MG63 (cell line): ENCODE measurements around the gene GRM3. TPM values are rescaled to one million over a fixed set of nuclear protein-coding genes. Genes with fewer than 3 reads are reported as not detected.

Experiments used
- DNase-seq: peaks from one replicate; pipeline ENCODE4 v3.0.0-alpha.2; 2020
- H3K27me3 ChIP-seq: fragments of 250-450 bp; sonication (Bioruptor Pico); 2 replicates; pipeline ENCODE4 v1.5.1; 2020; ENCODE audit warnings: mild to moderate bottlenecking, moderate library complexity
- H3K36me3 ChIP-seq: fragments of 250-450 bp; sonication (Bioruptor Pico); 2 replicates; pipeline ENCODE4 v1.5.1; 2020; ENCODE audit warnings: mild to moderate bottlenecking, moderate library complexity
- H3K4me3 ChIP-seq: fragments of 250-450 bp; sonication (Bioruptor Pico); 2 replicates; pipeline ENCODE4 v1.5.1; 2020; ENCODE audit warnings: mild to moderate bottlenecking, moderate library complexity
- H3K9me3 ChIP-seq: fragments of 250-450 bp; sonication (Bioruptor Pico); 2 replicates; pipeline ENCODE4 v1.5.1; 2020; ENCODE audit warnings: mild to moderate bottlenecking, moderate library complexity
- total RNA-seq: library from RNA; depleted of rRNA; stranded (reverse); fragments of >200 nt; shearing (Covaris generic); gene quantifications from 2 replicates; pipeline ENCODE4 v1.2.3, GENCODE V29; 2014; ENCODE audit warnings: low replicate concordance

Gene GRM3
- total RNA-seq, 1 experiment from 2014 or later: not detected

DNA sequence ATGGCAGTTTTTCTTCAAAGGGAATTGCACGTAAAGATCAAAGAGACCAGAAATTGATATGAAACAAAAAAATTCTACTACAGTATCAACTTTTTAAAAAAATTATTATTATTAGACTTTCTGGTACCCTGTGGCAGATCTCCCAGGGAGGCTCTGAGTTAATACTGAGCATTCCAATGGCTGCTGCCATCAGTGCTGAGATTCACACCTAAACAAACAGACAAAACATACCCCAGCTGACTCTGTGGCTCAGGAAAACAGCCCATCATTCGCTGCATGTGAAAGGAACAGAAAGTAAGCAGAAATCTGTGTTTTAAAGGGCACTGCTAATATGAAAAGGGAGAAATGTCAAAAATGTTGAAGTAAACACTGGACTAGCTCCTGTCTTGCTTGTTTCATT is 118.4 kb downstream of the GRM3 start:
- no peaks in the 10 kb centered on the region for H3K27me3 ChIP-seq
- H3K9me3 ChIP-seq: no peaks in the 10 kb centered on the region
- H3K4me3 ChIP-seq: no peak overlapping the region
- no peak for DNase-seq
- H3K36me3 ChIP-seq: no peaks in the 10 kb centered on the region

DNA sequence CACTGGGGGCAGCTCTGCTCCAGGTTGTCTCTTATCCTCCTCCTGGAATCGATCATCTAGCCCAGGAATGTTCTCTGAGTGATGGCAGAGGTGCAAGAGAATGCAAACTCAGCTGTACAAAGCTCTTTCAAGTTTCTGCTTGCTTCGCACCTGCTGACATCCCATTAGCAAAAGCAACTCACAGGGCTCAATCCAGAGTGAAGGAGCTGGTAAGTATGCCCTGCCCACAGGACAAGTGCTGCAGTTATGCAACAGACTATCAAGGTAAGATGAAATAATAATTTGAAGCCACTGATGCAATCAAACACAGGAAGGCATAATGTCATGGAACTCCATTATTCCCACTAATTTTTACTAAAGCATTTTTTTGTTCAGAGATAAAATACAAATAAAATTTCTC is 122.2 kb downstream of the GRM3 start:
- DNase-seq: no peak
- H3K36me3 ChIP-seq: no peaks in the 10 kb centered on the region
- no peak overlapping the region for H3K4me3 ChIP-seq
- no peaks in the 10 kb centered on the region for H3K9me3 ChIP-seq
- no peaks in the 10 kb centered on the region for H3K27me3 ChIP-seq

DNA sequence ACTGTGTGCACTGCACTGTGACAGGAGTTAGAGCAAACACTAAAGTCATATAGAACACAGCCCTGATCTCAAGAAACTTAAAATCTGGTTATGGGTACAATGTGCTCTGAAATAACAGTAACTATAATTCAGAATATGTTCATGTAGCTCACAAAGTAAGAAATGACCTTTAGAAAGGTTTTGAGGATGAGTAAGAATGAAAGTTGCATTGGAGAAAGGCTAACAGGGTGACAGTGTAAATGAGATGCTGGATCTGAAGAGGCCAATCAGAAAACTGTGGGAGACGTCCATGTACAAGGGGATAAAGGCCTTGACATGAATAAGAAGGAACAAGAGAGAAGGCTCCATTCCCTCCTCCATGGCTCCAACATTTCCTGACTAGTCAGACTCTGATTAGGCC is 124.7 kb downstream of the GRM3 start:
- Histone ChIP-seq H3K27me3 (no peaks in the 10 kb centered on the region), H3K36me3 (no peaks in the 10 kb centered on the region), H3K4me3 (no peak overlapping the region), H3K9me3 (no peaks in the 10 kb centered on the region)
- DNase-seq: no peak

DNA sequence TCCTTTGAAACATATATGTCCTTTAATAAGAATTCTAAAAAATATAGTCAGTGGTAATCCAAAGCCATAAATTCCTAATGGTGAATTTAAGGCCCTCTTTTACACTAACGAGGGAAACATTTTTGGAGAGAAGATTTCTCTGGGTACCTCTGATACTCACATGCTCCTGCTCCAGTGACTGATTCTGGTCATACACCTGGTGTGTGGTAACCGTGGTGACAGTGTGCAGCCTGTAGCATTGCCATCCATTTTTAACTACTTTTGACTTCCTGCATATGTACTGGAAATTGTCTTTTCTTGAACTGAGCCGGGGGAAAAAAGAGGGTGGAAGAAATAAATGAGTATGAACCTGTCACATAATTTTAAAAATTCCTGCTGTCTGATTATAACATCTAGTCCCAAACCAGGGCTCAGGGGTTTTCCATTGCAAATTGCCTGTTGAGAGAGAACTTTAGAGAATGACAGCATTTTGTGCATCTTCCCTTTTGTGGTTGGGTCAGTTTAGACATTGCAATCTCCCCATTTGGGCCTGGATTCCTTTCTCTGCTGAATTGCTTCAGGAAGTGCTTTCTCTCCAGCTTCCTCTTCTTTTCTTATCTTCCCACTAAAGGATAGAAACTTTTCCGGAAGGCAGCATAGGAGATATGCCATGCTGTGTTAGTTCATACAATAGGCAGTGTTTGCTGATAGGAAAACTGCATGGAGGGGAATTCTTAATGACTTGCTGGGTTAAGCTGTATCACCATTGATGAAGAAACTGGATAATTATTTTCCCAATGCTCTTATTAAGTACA is 125.5 kb downstream of the GRM3 start:
- Histone ChIP-seq H3K36me3 (no peaks in the 10 kb centered on the region), H3K4me3 (no peak overlapping the region), H3K9me3 (no peaks in the 10 kb centered on the region), H3K27me3 (no peaks in the 10 kb centered on the region)
- DNase-seq: no peak

DNA sequence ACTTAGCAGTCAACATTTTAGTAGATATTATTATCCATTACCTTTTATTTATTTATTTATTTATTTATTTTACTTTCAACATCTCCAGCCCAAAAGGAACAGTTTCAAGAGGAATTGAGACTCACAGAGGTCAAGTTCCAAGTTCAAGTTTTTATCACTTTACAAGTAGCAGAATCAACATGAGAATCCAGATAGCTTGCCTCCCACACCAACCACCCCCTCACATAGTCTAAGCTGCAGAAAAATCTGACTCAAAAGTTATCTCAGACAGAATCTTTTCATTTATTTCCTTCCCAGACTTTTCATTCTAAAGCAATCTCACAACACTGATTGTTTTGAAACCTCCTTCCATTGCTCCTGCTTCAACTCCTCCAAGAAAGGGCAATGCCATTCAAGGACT is 129.6 kb downstream of the GRM3 start:
- no peak for DNase-seq
- Histone ChIP-seq H3K4me3 (no peak overlapping the region), H3K27me3 (no peaks in the 10 kb centered on the region), H3K36me3 (no peaks in the 10 kb centered on the region), H3K9me3 (no peaks in the 10 kb centered on the region)

GRCh38 chr7:86775203-86775602 is 131.5 kb downstream of the GRM3 start:
- no peak overlapping the region for H3K4me3 ChIP-seq
- no peak for DNase-seq
- no peaks in the 10 kb centered on the region for H3K36me3 ChIP-seq
- H3K27me3 ChIP-seq: no peaks in the 10 kb centered on the region
- H3K9me3 ChIP-seq: no peaks in the 10 kb centered on the region

- Histone ChIP-seq H3K4me3 (no peak overlapping the region), H3K9me3 (no peaks in the 10 kb centered on the region), H3K27me3 (no peaks in the 10 kb centered on the region), H3K36me3 (no peaks in the 10 kb centered on the region)
- DNase-seq: no peak
Measured at GRCh38 chr7:86776136-86776535, 132.4 kb downstream of the GRM3 start.

GRCh38 chr7:86778271-86778670 is 134.6 kb downstream of the GRM3 start:
- no peaks in the 10 kb centered on the region for H3K9me3 ChIP-seq
- no peak overlapping the region for H3K4me3 ChIP-seq
- H3K27me3 ChIP-seq: no peaks in the 10 kb centered on the region
- H3K36me3 ChIP-seq: no peaks in the 10 kb centered on the region
- no peak for DNase-seq

GRCh38 chr7:86784765-86785164 is 141.1 kb downstream of the GRM3 start:
- Histone ChIP-seq H3K36me3 (no peaks in the 10 kb centered on the region), H3K27me3 (no peaks in the 10 kb centered on the region), H3K9me3 (no peaks in the 10 kb centered on the region), H3K4me3 (no peak overlapping the region)
- DNase-seq: no peak

GRCh38 chr7:86785641-86786040 is 141.9 kb downstream of the GRM3 start:
- H3K9me3 ChIP-seq: no peaks in the 10 kb centered on the region
- no peak for DNase-seq
- H3K27me3 ChIP-seq: no peaks in the 10 kb centered on the region

GRCh38 chr7:86786376-86786775 is 142.7 kb downstream of the GRM3 start:
- DNase-seq: no peak

More at GRCh38 chr7:86785641-86786040, 141.9 kb downstream of the GRM3 start:
- Histone ChIP-seq H3K4me3 (no peak overlapping the region), H3K36me3 (no peaks in the 10 kb centered on the region)

GRCh38 chr7:86788948-86789347 is 145.2 kb downstream of the GRM3 start:
- Histone ChIP-seq H3K9me3 (no peaks in the 10 kb centered on the region), H3K36me3 (no peaks in the 10 kb centered on the region), H3K27me3 (no peaks in the 10 kb centered on the region), H3K4me3 (no peak overlapping the region)
- DNase-seq: no peak

More at GRCh38 chr7:86786376-86786775, 142.7 kb downstream of the GRM3 start:
- Histone ChIP-seq H3K36me3 (no peaks in the 10 kb centered on the region), H3K4me3 (no peak overlapping the region), H3K9me3 (no peaks in the 10 kb centered on the region), H3K27me3 (no peaks in the 10 kb centered on the region)

DNA sequence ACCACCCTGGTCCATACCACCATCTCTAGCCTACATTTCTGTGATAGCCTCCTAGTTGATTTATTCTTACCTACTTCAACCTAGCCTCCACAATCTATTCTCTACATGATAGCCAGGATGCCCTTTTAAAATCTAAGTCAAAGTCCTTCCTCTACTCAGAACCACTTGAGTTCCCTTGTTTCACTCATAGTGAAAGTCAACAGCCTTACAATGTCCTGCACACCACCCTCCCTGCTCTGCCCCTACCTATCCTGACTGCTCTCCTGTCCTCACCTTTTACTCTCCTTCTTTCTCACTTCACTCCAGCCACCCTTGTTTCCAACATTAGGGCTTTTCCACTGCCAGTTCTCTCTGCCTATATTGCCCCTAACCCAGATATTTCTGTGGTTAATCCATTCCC is 146.7 kb downstream of the GRM3 start:
- Histone ChIP-seq H3K36me3 (no peaks in the 10 kb centered on the region), H3K27me3 (no peaks in the 10 kb centered on the region), H3K4me3 (no peak overlapping the region), H3K9me3 (no peaks in the 10 kb centered on the region)
- no peak for DNase-seq

DNA sequence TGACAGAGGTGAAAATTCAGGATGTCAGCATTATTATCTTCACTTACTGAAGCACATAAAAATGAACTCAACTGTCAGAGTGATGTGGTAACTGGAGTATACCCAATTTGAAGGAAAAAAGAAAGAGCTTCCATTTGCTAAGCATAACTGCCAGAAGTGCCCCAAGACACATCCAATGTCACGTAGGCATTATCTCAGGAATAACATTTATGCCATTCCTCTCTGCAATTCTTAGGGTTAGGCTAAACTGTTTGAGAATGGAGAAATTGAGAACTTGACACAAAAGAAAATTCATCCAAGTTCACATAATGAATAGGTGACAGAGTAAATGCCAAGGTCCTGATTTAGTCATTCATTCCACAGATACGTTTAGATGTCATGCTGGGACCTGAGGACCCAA is 148.6 kb downstream of the GRM3 start:
- Histone ChIP-seq H3K36me3 (no peaks in the 10 kb centered on the region), H3K27me3 (no peaks in the 10 kb centered on the region), H3K4me3 (no peak overlapping the region), H3K9me3 (no peaks in the 10 kb centered on the region)
- DNase-seq: no peak

GRCh38 chr7:86793136-86793535 is 149.4 kb downstream of the GRM3 start:
- Histone ChIP-seq H3K27me3 (no peaks in the 10 kb centered on the region), H3K36me3 (no peaks in the 10 kb centered on the region), H3K4me3 (no peak overlapping the region), H3K9me3 (no peaks in the 10 kb centered on the region)
- no peak for DNase-seq

GRCh38 chr7:86814661-86815379 is 171.1 kb downstream of the GRM3 start:
- Histone ChIP-seq H3K4me3 (no peak overlapping the region), H3K36me3 (no peaks in the 10 kb centered on the region), H3K9me3 (no peaks in the 10 kb centered on the region), H3K27me3 (no peaks in the 10 kb centered on the region)
- no peak for DNase-seq

DNA sequence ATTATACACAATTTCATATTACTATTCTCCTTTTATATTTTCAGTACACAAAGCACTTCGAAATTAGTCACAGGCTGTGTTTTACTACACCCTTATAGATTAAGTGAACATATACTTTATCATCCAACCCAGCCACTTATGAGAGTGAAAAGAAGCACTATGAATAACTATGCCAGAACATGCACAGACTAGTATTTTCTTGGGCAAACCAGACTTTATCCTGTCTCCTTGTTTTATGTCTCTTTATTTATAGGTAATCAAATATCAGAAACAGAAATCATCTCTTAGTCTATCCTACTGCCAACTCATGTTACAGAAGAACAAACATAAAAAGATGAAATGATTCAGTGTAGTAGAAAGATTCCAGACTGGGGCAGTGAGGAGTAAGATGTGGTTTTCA is 171.8 kb downstream of the GRM3 start:
- no peak for DNase-seq
- no peak overlapping the region for H3K4me3 ChIP-seq

DNA sequence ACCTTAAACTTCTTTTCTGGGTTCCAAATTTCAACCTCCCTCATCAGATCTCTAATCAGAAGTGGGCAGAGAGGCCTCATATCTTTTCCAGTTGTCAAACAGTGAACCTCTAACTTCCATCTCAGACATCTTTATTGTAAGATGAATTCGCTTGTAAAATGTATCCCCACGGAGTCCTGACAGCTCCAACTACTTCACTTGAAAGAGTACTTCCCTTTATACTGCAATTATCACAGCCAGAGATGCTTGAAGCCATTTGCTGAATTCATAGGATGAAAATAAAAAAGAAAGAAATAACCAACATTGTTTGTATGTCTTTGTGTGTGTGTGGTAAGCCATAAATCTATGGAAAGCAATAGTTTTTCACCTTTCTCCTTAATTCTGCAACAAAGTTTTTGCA is 175.2 kb downstream of the GRM3 start:
- DNase-seq: no peak
- Histone ChIP-seq H3K27me3 (no peaks in the 10 kb centered on the region), H3K36me3 (no peaks in the 10 kb centered on the region), H3K4me3 (no peak overlapping the region), H3K9me3 (no peaks in the 10 kb centered on the region)

More for the DNA sequence above, 171.8 kb downstream of the GRM3 start:
- Histone ChIP-seq H3K9me3 (no peaks in the 10 kb centered on the region), H3K36me3 (no peaks in the 10 kb centered on the region), H3K27me3 (no peaks in the 10 kb centered on the region)
